Measurements from ENCODE around the gene DNAH14.
"Not testable (repeated sequence)": the region's sequence is repeated elsewhere in the genome, so short reads cannot be mapped to it uniquely, and the experiment has no call there.

The DNAH14 gene

GRCh38 chr1:224958490-224958889 is 29.0 kb downstream of the DNAH14 start:
- POLR2A ChIA-PET: no interaction called here
- Histone ChIP-seq H3K36me3 (ENCODE audit: control insufficient read depth in 4 of 4, insufficient read depth in 4 of 4, low read length in 3 of 4) (peaks cover 0 to 28% (median 9%) of the 10 kb centered on the region in 4 experiments), H3K9me3 (ENCODE audit: control extremely low read depth in 1 of 5, control insufficient read depth in 4 of 5, insufficient read depth in 2 of 5, low read depth in 1 of 5, low read length in 4 of 5) (peaks cover 0 to 5% (median 2%) of the 10 kb centered on the region in 5 experiments), H3K4me3 (ENCODE audit: control insufficient read depth in 1 of 7, extremely low read depth in 1 of 7, insufficient read depth in 4 of 7, low read depth in 2 of 7, low read length in 6 of 7) (no peak overlapping the region), H3K27me3 (replicated peaks in 2 of 5; ENCODE audit: control insufficient read depth in 4 of 5, insufficient read depth in 5 of 5, low read length in 4 of 5) (no peaks in the 10 kb centered on the region), H3K27ac (ENCODE audit: insufficient read depth in 1 of 2, low read depth in 1 of 2, low read length in 2 of 2, poor library complexity in 1 of 2, severe bottlenecking in 2 of 2) (no peak overlapping the region), H3K4me1 (ENCODE audit: control extremely low read depth in 1 of 4, control insufficient read depth in 4 of 4, insufficient read depth in 4 of 4, low read length in 3 of 4) (no peaks in the 10 kb centered on the region)
- WGBS (ENCODE audit: insufficient coverage): 100% methylated on average over 1 of the region's 1 CpG
- no peak for DNase-seq
- CTCF ChIA-PET: no interaction called here

DNA sequence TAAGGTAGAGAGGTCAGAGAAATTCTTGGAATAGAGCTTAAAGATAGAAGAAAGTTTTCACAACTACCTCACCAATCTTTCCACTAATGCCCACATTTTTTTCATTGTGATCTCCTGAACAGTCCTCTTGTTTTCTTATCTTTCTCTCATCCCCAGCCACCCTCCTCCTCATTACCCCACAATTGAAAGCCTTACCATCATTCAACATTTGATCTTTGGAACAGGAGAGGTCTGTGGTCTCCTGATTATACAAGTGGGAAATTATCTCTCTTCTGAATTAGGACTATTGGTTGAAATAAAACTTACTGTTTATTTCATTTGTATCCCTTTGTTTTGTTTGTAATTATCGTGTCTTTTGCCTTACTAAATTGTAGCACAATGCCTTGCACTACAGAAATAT is 29.6 kb downstream of the DNAH14 start:
- Histone ChIP-seq H3K36me3 (ENCODE audit: control insufficient read depth in 4 of 4, insufficient read depth in 4 of 4, low read length in 3 of 4) (peaks cover 0 to 32% (median 11%) of the 10 kb centered on the region in 4 experiments), H3K9me3 (ENCODE audit: control extremely low read depth in 1 of 5, control insufficient read depth in 4 of 5, insufficient read depth in 2 of 5, low read depth in 1 of 5, low read length in 4 of 5) (peaks cover 0 to 5% (median 2%) of the 10 kb centered on the region in 5 experiments), H3K27me3 (replicated peaks in 2 of 5; ENCODE audit: control insufficient read depth in 4 of 5, insufficient read depth in 5 of 5, low read length in 4 of 5) (no peaks in the 10 kb centered on the region), H3K4me1 (ENCODE audit: control extremely low read depth in 1 of 4, control insufficient read depth in 4 of 4, insufficient read depth in 4 of 4, low read length in 3 of 4) (no peaks in the 10 kb centered on the region), H3K4me3 (ENCODE audit: control insufficient read depth in 1 of 7, extremely low read depth in 1 of 7, insufficient read depth in 4 of 7, low read depth in 2 of 7, low read length in 6 of 7) (no peak overlapping the region), H3K27ac (ENCODE audit: insufficient read depth in 1 of 2, low read depth in 1 of 2, low read length in 2 of 2, poor library complexity in 1 of 2, severe bottlenecking in 2 of 2) (no peak overlapping the region)
- ChIA-PET CTCF (no interaction called here), POLR2A (no interaction called here)
- no peak for DNase-seq
- WGBS (ENCODE audit: insufficient coverage): no CpG with 5 or more reads among the region's 1 CpG

DNA sequence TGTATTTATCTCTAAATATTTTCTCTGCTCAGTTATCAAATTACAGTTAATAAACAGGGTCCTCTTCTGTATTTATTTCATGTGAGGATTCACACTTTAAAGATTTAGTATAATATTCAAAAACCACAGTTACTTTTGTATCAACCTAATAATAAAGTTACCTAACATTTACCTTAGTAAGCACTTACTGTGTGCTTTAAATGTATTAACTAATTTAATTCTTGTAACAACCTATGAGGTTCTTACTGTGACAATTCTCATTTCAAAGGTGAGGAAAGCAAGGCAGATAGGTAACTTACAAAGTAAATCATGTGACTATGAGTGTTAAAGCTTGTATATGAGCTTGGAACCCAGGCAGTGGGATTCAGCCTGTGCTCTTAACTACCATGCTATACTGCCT is 30.2 kb downstream of the DNAH14 start:
- DNase-seq: no peak
- POLR2A ChIA-PET: no interaction called here
- CTCF ChIA-PET: interaction anchor here (1.0 kb wide), 1 partner anchor 9 kb away, joined by 3 read pairs; no protein-coding TSS in a partner anchor
- H3K4me1 ChIP-seq (ENCODE audit: control extremely low read depth in 1 of 4, control insufficient read depth in 4 of 4, insufficient read depth in 4 of 4, low read length in 3 of 4): no peaks in the 10 kb centered on the region
- no peaks in the 10 kb centered on the region for H3K27me3 ChIP-seq (replicated peaks in 2 of 5; ENCODE audit: control insufficient read depth in 4 of 5, insufficient read depth in 5 of 5, low read length in 4 of 5)
- H3K9me3 ChIP-seq (ENCODE audit: control extremely low read depth in 1 of 5, control insufficient read depth in 4 of 5, insufficient read depth in 2 of 5, low read depth in 1 of 5, low read length in 4 of 5): peaks cover 0 to 5% (median 2%) of the 10 kb centered on the region in 5 experiments
- no peak overlapping the region for H3K4me3 ChIP-seq (ENCODE audit: control insufficient read depth in 1 of 7, extremely low read depth in 1 of 7, insufficient read depth in 4 of 7, low read depth in 2 of 7, low read length in 6 of 7)
- H3K36me3 ChIP-seq (ENCODE audit: control insufficient read depth in 4 of 4, insufficient read depth in 4 of 4, low read length in 3 of 4): peaks cover 0 to 32% (median 11%) of the 10 kb centered on the region in 4 experiments
- H3K27ac ChIP-seq (ENCODE audit: insufficient read depth in 1 of 2, low read depth in 1 of 2, low read length in 2 of 2, poor library complexity in 1 of 2, severe bottlenecking in 2 of 2): no peak overlapping the region

GRCh38 chr1:224980181-224980580 is 50.7 kb downstream of the DNAH14 start:
- Histone ChIP-seq H3K27ac (ENCODE audit: insufficient read depth in 1 of 2, low read depth in 1 of 2, low read length in 2 of 2, poor library complexity in 1 of 2, severe bottlenecking in 2 of 2) (no peak overlapping the region), H3K4me1 (ENCODE audit: control extremely low read depth in 1 of 4, control insufficient read depth in 4 of 4, insufficient read depth in 4 of 4, low read length in 3 of 4) (peaks cover 0 to 9% (median 0%) of the 10 kb centered on the region in 4 experiments), H3K9me3 (ENCODE audit: control extremely low read depth in 1 of 5, control insufficient read depth in 4 of 5, insufficient read depth in 2 of 5, low read depth in 1 of 5, low read length in 4 of 5) (peaks cover 0 to 32% (median 7%) of the 10 kb centered on the region in 5 experiments), H3K27me3 (replicated peaks in 2 of 5; ENCODE audit: control insufficient read depth in 4 of 5, insufficient read depth in 5 of 5, low read length in 4 of 5) (no peaks in the 10 kb centered on the region), H3K36me3 (ENCODE audit: control insufficient read depth in 4 of 4, insufficient read depth in 4 of 4, low read length in 3 of 4) (no peaks in the 10 kb centered on the region), H3K4me3 (ENCODE audit: control insufficient read depth in 1 of 7, extremely low read depth in 1 of 7, insufficient read depth in 4 of 7, low read depth in 2 of 7, low read length in 6 of 7) (no peak overlapping the region)
- 65% methylated on average over 5 of the region's 5 CpGs for WGBS (ENCODE audit: insufficient coverage)
- ChIA-PET CTCF (no interaction called here), POLR2A (no interaction called here)
- DNase-seq: peak in 1 of 3 donors; percentile 1

GRCh38 chr1:224981922-224982354 is 52.5 kb downstream of the DNAH14 start:
- H3K4me1 ChIP-seq (ENCODE audit: control extremely low read depth in 1 of 4, control insufficient read depth in 4 of 4, insufficient read depth in 4 of 4, low read length in 3 of 4); H3K4me3 ChIP-seq (ENCODE audit: control insufficient read depth in 1 of 7, extremely low read depth in 1 of 7, insufficient read depth in 4 of 7, low read depth in 2 of 7, low read length in 6 of 7); H3K36me3 ChIP-seq (ENCODE audit: control insufficient read depth in 4 of 4, insufficient read depth in 4 of 4, low read length in 3 of 4); POLR2A ChIA-PET; DNase-seq; H3K27ac ChIP-seq (ENCODE audit: insufficient read depth in 1 of 2, low read depth in 1 of 2, low read length in 2 of 2, poor library complexity in 1 of 2, severe bottlenecking in 2 of 2); H3K27me3 ChIP-seq (replicated peaks in 2 of 5; ENCODE audit: control insufficient read depth in 4 of 5, insufficient read depth in 5 of 5, low read length in 4 of 5): not testable (repeated sequence)
- CTCF ChIA-PET: interaction anchor here (1.1 kb wide), 1 partner anchor 59 kb away, joined by 3 read pairs; no protein-coding TSS in a partner anchor
- no CpG with 5 or more reads among the region's 1 CpG for WGBS (ENCODE audit: insufficient coverage)
- H3K9me3 ChIP-seq (ENCODE audit: control extremely low read depth in 1 of 5, control insufficient read depth in 4 of 5, insufficient read depth in 2 of 5, low read depth in 1 of 5, low read length in 4 of 5): peaks cover 0 to 32% (median 9%) of the 10 kb centered on the region in 5 experiments

- POLR2A ChIA-PET: no interaction called here
Measured at GRCh38 chr1:224988042-224988441, 58.6 kb downstream of the DNAH14 start.

DNA sequence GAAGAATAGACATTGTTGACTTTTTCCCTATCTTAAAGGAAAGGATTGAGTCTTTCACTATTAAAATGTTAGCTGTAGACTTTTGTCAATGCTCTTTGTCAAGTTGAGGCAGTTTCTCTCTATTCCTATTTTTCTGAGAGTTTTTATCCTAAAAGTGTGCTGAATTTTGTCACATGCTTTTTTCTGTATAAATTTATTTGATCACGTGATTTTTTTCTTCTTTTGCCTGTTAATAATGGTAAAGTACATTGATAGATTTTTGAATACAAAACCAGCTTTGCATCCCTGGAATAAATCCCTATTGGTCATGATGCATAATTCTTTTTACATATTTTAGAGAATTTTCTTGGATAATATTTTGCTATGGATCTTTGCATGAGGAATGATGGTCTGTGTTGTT is 60.1 kb downstream of the DNAH14 start:
- WGBS (ENCODE audit: insufficient coverage): no CpG with 5 or more reads among the region's 1 CpG
- Histone ChIP-seq H3K36me3 (ENCODE audit: control insufficient read depth in 4 of 4, insufficient read depth in 4 of 4, low read length in 3 of 4) (no peaks in the 10 kb centered on the region), H3K4me3 (ENCODE audit: control insufficient read depth in 1 of 7, extremely low read depth in 1 of 7, insufficient read depth in 4 of 7, low read depth in 2 of 7, low read length in 6 of 7) (no peak overlapping the region), H3K9me3 (ENCODE audit: control extremely low read depth in 1 of 5, control insufficient read depth in 4 of 5, insufficient read depth in 2 of 5, low read depth in 1 of 5, low read length in 4 of 5) (peaks cover 0 to 10% (median 0%) of the 10 kb centered on the region in 5 experiments), H3K4me1 (ENCODE audit: control extremely low read depth in 1 of 4, control insufficient read depth in 4 of 4, insufficient read depth in 4 of 4, low read length in 3 of 4) (no peaks in the 10 kb centered on the region), H3K27ac (ENCODE audit: insufficient read depth in 1 of 2, low read depth in 1 of 2, low read length in 2 of 2, poor library complexity in 1 of 2, severe bottlenecking in 2 of 2) (no peak overlapping the region), H3K27me3 (replicated peaks in 2 of 5; ENCODE audit: control insufficient read depth in 4 of 5, insufficient read depth in 5 of 5, low read length in 4 of 5) (no peaks in the 10 kb centered on the region)
- ChIA-PET CTCF (no interaction called here), POLR2A (no interaction called here)
- DNase-seq: no peak

More at GRCh38 chr1:224988042-224988441, 58.6 kb downstream of the DNAH14 start:
- CTCF ChIA-PET: no interaction called here
- no peaks in the 10 kb centered on the region for H3K4me1 ChIP-seq (ENCODE audit: control extremely low read depth in 1 of 4, control insufficient read depth in 4 of 4, insufficient read depth in 4 of 4, low read length in 3 of 4)
- no peaks in the 10 kb centered on the region for H3K27me3 ChIP-seq (replicated peaks in 2 of 5; ENCODE audit: control insufficient read depth in 4 of 5, insufficient read depth in 5 of 5, low read length in 4 of 5)
- no peaks in the 10 kb centered on the region for H3K36me3 ChIP-seq (ENCODE audit: control insufficient read depth in 4 of 4, insufficient read depth in 4 of 4, low read length in 3 of 4)
- 100% methylated on average over 3 of the region's 6 CpGs for WGBS (ENCODE audit: insufficient coverage)
- H3K27ac ChIP-seq (ENCODE audit: insufficient read depth in 1 of 2, low read depth in 1 of 2, low read length in 2 of 2, poor library complexity in 1 of 2, severe bottlenecking in 2 of 2): no peak overlapping the region
- H3K4me3 ChIP-seq (ENCODE audit: control insufficient read depth in 1 of 7, extremely low read depth in 1 of 7, insufficient read depth in 4 of 7, low read depth in 2 of 7, low read length in 6 of 7): no peak overlapping the region
- DNase-seq: no peak
- H3K9me3 ChIP-seq (ENCODE audit: control extremely low read depth in 1 of 5, control insufficient read depth in 4 of 5, insufficient read depth in 2 of 5, low read depth in 1 of 5, low read length in 4 of 5): peaks cover 0 to 14% (median 0%) of the 10 kb centered on the region in 5 experiments

Data from common myeloid progenitor, CD34-positive (primary cell).